Breast epithelium (tissue), 4 donors: Measurements from ENCODE around the gene TMEM202. TPM values are rescaled to one million over a fixed set of nuclear protein-coding genes. Genes with fewer than 3 reads are reported as not detected.
A peak's percentile ranks its signal among the peaks of the same experiment; 100 is the strongest.

Experiments used
- DNase-seq, 2 donors: peaks; one replicate each; pipeline ENCODE4 v3.0.0-alpha.2; 2019; ENCODE audit warnings: low spot score in 2 of 2
- H3K27ac ChIP-seq, 2 donors: fragments of 200-600 bp; sonication (generic) in 1 of 2; one replicate each; pipeline ENCODE4 v1.5.1; 2016 to 2019; ENCODE audit warnings: mild to moderate bottlenecking in 1 of 2
- H3K27me3 ChIP-seq, 2 donors: fragments of 200-600 bp; sonication (generic) in 1 of 2; one replicate each; pipeline versions ENCODE4 v1.5.1 to v1.6.0; 2017 to 2019; ENCODE audit warnings: control low read depth in 1 of 2, mild to moderate bottlenecking in 1 of 2
- H3K36me3 ChIP-seq: fragments of 200-600 bp; one replicate; pipeline ENCODE4 v1.5.1; 2019
- H3K4me1 ChIP-seq, 2 donors: fragments of 200-600 bp; sonication (generic); one replicate each; pipeline ENCODE4 v1.5.1; 2016 to 2019; ENCODE audit warnings: control low read depth in 1 of 2
- H3K4me3 ChIP-seq, 3 donors: fragments of 200-600 bp; sonication (generic); 1 replicate in 2 of 3; 2 replicates in 1 of 3; pipeline ENCODE4 v1.5.1; 2016 to 2019; ENCODE audit warnings: mild to moderate bottlenecking in 3 of 3, moderate library complexity in 2 of 3
- H3K9me3 ChIP-seq, 2 donors: fragments of 200-600 bp; sonication (generic) in 1 of 2; one replicate each; pipeline ENCODE4 v1.5.1; 2016 to 2019; ENCODE audit warnings: control low read depth in 1 of 2
- CTCF ChIP-seq, 3 donors: fragments of 450-650 bp; IDR thresholded peaks; one replicate each; pipeline ENCODE4 v1.5.1; 2016 to 2017; ENCODE audit warnings: antibody characterized with exemption in 3 of 3, mild to moderate bottlenecking in 3 of 3, moderate library complexity in 3 of 3
- POLR2A ChIP-seq: fragments of 450-650 bp; IDR thresholded peaks from one replicate; pipeline ENCODE4 v1.6.1; 2016; ENCODE audit warnings: antibody characterized with exemption, mild to moderate bottlenecking, moderate library complexity
- POLR2AphosphoS5 ChIP-seq, 3 donors: sonication (generic); formaldehyde crosslinking; IDR thresholded peaks; one replicate each; pipeline ENCODE4 v1.6.1; 2017; ENCODE audit warnings: antibody characterized with exemption in 3 of 3
- intact Hi-C: fragments of 100-400 bp; cut with DNase I; formaldehyde crosslinking; loops from one replicate; pipeline ENCODE4 v1.15.1; 2023; ENCODE audit warnings: low total_unique reads
- total RNA-seq, 3 donors: library from RNA; depleted of rRNA; stranded (reverse); fragments of >200 nt; gene quantifications; one replicate each; pipeline ENCODE4 v1.1.0, GENCODE V29; 2016

Gene TMEM202, protein sequence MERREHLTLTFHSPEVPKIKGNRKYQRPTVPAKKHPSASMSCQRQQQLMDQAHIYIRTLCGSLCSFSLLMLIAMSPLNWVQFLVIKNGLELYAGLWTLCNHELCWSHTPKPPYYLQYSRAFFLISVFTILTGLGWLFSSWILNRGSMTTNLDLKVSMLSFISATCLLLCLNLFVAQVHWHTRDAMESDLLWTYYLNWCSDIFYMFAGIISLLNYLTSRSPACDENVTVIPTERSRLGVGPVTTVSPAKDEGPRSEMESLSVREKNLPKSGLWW
- total RNA-seq = not detected

DNA sequence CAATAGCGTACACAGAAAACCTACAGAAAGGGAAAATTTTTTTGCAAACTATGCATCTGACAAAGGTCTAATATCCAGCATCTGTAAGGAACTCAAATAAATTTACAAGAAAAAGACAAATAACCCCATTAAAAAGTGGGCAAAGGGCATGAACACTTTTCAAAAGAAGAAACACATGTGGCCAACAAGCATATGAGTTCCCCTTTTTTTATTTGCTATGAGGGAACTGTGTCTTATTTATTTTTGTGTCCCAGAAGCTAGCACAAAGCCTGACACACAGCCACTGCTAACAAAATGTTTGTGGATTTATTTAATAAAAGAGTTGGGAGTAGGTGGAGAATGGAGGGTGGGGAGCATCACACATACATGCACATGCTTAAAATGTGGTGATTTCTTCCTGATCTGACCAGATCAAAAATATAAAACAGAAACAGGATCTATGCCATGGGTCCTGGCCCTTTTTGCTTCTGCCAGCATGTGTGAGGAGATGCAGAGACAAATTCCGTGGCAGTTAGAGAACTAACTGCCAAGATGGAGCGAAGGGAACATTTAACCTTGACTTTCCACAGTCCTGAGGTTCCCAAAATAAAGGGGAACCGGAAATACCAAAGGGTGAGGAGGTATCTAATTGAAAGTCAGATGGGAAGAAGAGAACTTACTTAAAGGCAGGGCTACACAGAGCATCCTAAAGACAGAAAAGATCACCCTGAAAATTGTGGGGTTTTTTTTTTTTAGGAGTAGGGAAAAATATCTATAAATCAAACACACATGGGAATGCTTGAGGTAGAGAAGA, at the start of gene TMEM202:
Gene TMEM202 (plus strand): TSS at position 510 of the 793 bp plus-strand sequence. CDS start 22 bp downstream, at position 532.
- Histone ChIP-seq H3K27ac (no peak within 1 kb of the TSS), H3K4me1 (no peaks in the 10 kb centered on the region), H3K9me3 (no peaks in the 10 kb centered on the region), H3K36me3 (no peaks in the 10 kb centered on the region), H3K4me3 (no peak within 1 kb of the TSS), H3K27me3 (no peaks in the 10 kb centered on the region)
- TF ChIP-seq CTCF (IDR thresholded peaks at IDR 0.05) = no peak
- no peak for TF ChIP-seq POLR2AphosphoS5 (IDR thresholded peaks at IDR 0.05)
- TF ChIP-seq POLR2A = no peak
- intact Hi-C loops = no loop called here
- DNase-seq = no peak

- H3K27ac ChIP-seq = no peak overlapping the region
- DNase-seq = no peak
- no peaks in the 10 kb centered on the region for H3K9me3 ChIP-seq
- H3K36me3 ChIP-seq = no peaks in the 10 kb centered on the region
- TF ChIP-seq POLR2AphosphoS5 (IDR thresholded peaks at IDR 0.05) = no peak
- no peak for TF ChIP-seq POLR2A
- no peak for TF ChIP-seq CTCF (IDR thresholded peaks at IDR 0.05)
- intact Hi-C loops = no loop called here
- no peaks in the 10 kb centered on the region for H3K27me3 ChIP-seq
- no peaks in the 10 kb centered on the region for H3K4me1 ChIP-seq
- H3K4me3 ChIP-seq = no peak overlapping the region
Observed at GRCh38 chr15:72353266-72353665, 44.8 kb upstream of the TMEM202 start.

- no peak overlapping the region for H3K4me3 ChIP-seq
- no peaks in the 10 kb centered on the region for H3K36me3 ChIP-seq
- peaks cover 4 to 6% of the 10 kb centered on the region in 2 donors for H3K4me1 ChIP-seq
- H3K27ac ChIP-seq = no peak overlapping the region
- DNase-seq = no peak
- H3K9me3 ChIP-seq = no peaks in the 10 kb centered on the region
- intact Hi-C loops = no loop called here
- no peaks in the 10 kb centered on the region for H3K27me3 ChIP-seq
- TF ChIP-seq POLR2AphosphoS5 (IDR thresholded peaks at IDR 0.05) (no peak), CTCF (IDR thresholded peaks at IDR 0.05) (no peak), POLR2A (no peak)
Observed at GRCh38 chr15:72354496-72354895, 43.6 kb upstream of the TMEM202 start.

DNA sequence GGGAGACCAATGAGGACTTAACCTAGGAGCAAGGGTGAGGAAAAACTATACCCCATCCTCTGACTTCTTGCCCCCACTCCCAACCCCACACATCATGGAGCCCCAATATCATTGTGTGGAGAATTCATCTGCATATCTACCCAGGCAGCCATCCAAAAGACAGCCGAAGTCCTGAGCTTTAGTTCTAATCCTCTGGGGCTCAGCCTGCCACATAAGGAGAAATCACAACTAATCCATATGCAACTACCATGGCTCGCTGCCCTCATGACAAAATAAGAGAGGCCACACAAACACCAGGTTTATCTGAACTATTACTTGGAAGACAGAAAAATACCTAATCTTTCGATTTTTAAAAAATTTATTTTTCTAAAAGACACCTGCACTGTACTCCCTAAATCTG, 40.0 kb upstream of the TMEM202 start:
- no peak for TF ChIP-seq POLR2A
- TF ChIP-seq POLR2AphosphoS5 (IDR thresholded peaks at IDR 0.05) = no peak
- TF ChIP-seq CTCF (IDR thresholded peaks at IDR 0.05) = no peak
- DNase-seq = no peak
- Histone ChIP-seq H3K27me3 (no peaks in the 10 kb centered on the region), H3K4me1 (peaks cover 4 to 6% of the 10 kb centered on the region in 2 donors), H3K27ac (peak overlapping the region; percentile 82 to 91), H3K4me3 (no peak overlapping the region), H3K9me3 (no peaks in the 10 kb centered on the region), H3K36me3 (no peaks in the 10 kb centered on the region)
- intact Hi-C loops = no loop called here

DNA sequence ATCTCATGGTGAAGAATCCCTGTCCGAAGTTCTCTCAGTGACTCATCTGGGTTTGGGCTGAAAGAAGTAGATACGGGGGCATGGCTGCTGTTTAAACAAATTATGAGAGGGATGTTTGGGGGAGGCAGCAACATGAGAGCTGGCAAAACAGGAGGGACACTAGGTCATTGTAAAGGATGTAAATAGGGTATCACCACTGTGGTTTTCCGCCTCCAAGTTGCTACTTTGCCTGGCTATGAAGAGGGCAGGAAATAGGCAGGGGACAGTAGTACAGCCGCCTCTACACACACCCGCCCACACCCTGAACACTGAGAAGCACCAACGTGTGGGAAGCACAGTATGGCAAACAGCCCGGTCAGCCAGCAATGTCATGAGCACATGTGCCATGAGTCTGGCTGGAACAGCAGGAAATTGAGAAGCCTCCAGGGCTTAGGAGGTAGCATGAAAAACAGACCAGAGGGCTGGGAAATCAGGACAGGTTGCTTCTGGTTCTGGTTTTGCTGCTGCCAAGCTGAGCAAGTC, 39.4 kb upstream of the TMEM202 start:
- peak; percentile 86 to 88 for DNase-seq
- peaks cover 4 to 6% of the 10 kb centered on the region in 2 donors for H3K4me1 ChIP-seq
- peak overlapping the region; percentile 82 to 91 for H3K27ac ChIP-seq
- H3K4me3 ChIP-seq = peak overlapping the region in 1 of 3 donors; percentile 30
- H3K27me3 ChIP-seq = no peaks in the 10 kb centered on the region
- TF ChIP-seq POLR2AphosphoS5 (IDR thresholded peaks at IDR 0.05) = peak; percentile 15 to 71 (median 39)
- no peak for TF ChIP-seq CTCF (IDR thresholded peaks at IDR 0.05)
- no peaks in the 10 kb centered on the region for H3K9me3 ChIP-seq
- intact Hi-C loops = no loop called here
- H3K36me3 ChIP-seq = no peaks in the 10 kb centered on the region
